Measurements from ENCODE around the gene PDE8B. TPM values are rescaled to one million over a fixed set of nuclear protein-coding genes. Genes with fewer than 3 reads are reported as not detected.

PDE8B gene
- total RNA-seq, 1 experiment from 2014 or later: 0.07 TPM

- Histone ChIP-seq H3K23me2 (ENCODE audit: insufficient read length, low read depth, low read length, poor library complexity, severe bottlenecking) (no peaks in the 10 kb centered on the region), H3K27me3 (ENCODE audit: insufficient read depth, low read length) (no peaks in the 10 kb centered on the region), H3K79me2 (ENCODE audit: insufficient read depth, low read length) (no peaks in the 10 kb centered on the region), H2BK20ac (ENCODE audit: low read depth, low read length, poor library complexity, severe bottlenecking) (no peak overlapping the region), H3T11ph (ENCODE audit: low read length) (no peak overlapping the region), H3K9ac (ENCODE audit: extremely low read depth, insufficient read length, low read length) (no peak overlapping the region), H3K4ac (ENCODE audit: low read depth, low read length) (no peak overlapping the region), H2BK12ac (ENCODE audit: insufficient read length, low read depth, low read length) (no peak overlapping the region), H2BK5ac (ENCODE audit: insufficient read length, low read length) (no peak overlapping the region), H3K14ac (ENCODE audit: insufficient read depth, low read length) (no peak overlapping the region), H3K56ac (ENCODE audit: insufficient read length, low read depth, low read length) (no peak overlapping the region), H4K91ac (ENCODE audit: insufficient read length, low read depth, low read length) (no peak overlapping the region), H3K4me1 (ENCODE audit: insufficient read depth, low read length) (no peaks in the 10 kb centered on the region), H2BK15ac (ENCODE audit: low read depth, low read length) (no peak overlapping the region), H3K79me1 (ENCODE audit: insufficient read depth, low read depth, low read length, poor library complexity, severe bottlenecking) (no peaks in the 10 kb centered on the region), H3K27ac (ENCODE audit: insufficient read length, low read depth, low read length) (no peak overlapping the region), H3K18ac (ENCODE audit: insufficient read length, low read depth, low read length) (no peak overlapping the region), H3K4me2 (ENCODE audit: insufficient read depth, insufficient read length, low read length) (no peak overlapping the region), H2AK5ac (ENCODE audit: insufficient read length, low read length) (no peak overlapping the region), H4K20me1 (ENCODE audit: control insufficient read depth, insufficient read depth, insufficient read length) (no peaks in the 10 kb centered on the region), H3K9me3 (ENCODE audit: control insufficient read depth, low read depth, low read length) (no peaks in the 10 kb centered on the region), H2AFZ (ENCODE audit: low read length) (no peak overlapping the region), H2BK120ac (ENCODE audit: low read depth, low read length, poor library complexity, severe bottlenecking) (no peak overlapping the region), H4K5ac (ENCODE audit: insufficient read length, low read depth, low read length) (no peak overlapping the region), H4K8ac (replicated peaks; ENCODE audit: insufficient read length, low read depth, low read length) (no peak overlapping the region), H3K23ac (ENCODE audit: insufficient read length, low read depth, low read length) (no peak overlapping the region)
- Mint-ChIP-seq H3K27ac (no peak overlapping the region), H3K27me3 (ENCODE audit: low read depth) (no peaks in the 10 kb centered on the region), H3K4me1 (no peaks in the 10 kb centered on the region), H3K9me3 (no peaks in the 10 kb centered on the region; a peak in 1 of 5 replicates), H3K36me3 (ENCODE audit: insufficient read depth in 1 of 3, low read depth in 3 of 3) (no peaks in the 10 kb centered on the region), H3K4me3 (no peak overlapping the region)
- DNase-seq: no peak
- WGBS (ENCODE audit: extremely low coverage, insufficient read length, low lambda C conversion rate): no CpG with 5 or more reads among the region's 8 CpGs
- TF ChIP-seq CTCF (conservative IDR thresholded peaks at IDR 0.05): no peak
Observed at GRCh38 chr5:77419644-77420582, 209.4 kb downstream of the PDE8B start.
